Gastrocnemius medialis (tissue), 4 donors: ENCODE results near the gene LRFN2. TPM values are rescaled to one million over a fixed set of nuclear protein-coding genes. Genes with fewer than 3 reads are reported as not detected.

Experiments used
- ATAC-seq, 2 donors: fragments of 150-250 bp; one replicate each; pipeline ENCODE4 v1.9.1; 2016
- DNase-seq, 2 donors: peaks; one replicate each; pipeline ENCODE4 v3.0.0-alpha.2; 2019
- H3K27ac ChIP-seq, 4 donors: fragments of 200-600 bp; sonication (generic); 1 replicate in 1 of 4; 2 replicates in 3 of 4; pipeline ENCODE4 v1.5.1; 2016 to 2018; ENCODE audit warnings: mild to moderate bottlenecking in 2 of 4, moderate library complexity in 1 of 4
- H3K27me3 ChIP-seq, 3 donors: fragments of 200-600 bp; sonication (generic) in 2 of 3; 1 replicate in 1 of 3; 2 replicates in 2 of 3; pipeline versions ENCODE4 v1.5.1 to v1.6.0; 2016 to 2019; ENCODE audit warnings: mild to moderate bottlenecking in 1 of 3, moderate library complexity in 1 of 3
- H3K36me3 ChIP-seq, 2 donors: fragments of 200-600 bp; sonication (generic) in 1 of 2; one replicate each; pipeline ENCODE4 v1.5.1; 2017 to 2018
- H3K4me1 ChIP-seq, 2 donors: fragments of 200-600 bp; sonication (generic) in 1 of 2; one replicate each; pipeline ENCODE4 v1.5.1; 2016 to 2017; ENCODE audit warnings: mild to moderate bottlenecking in 2 of 2
- H3K4me3 ChIP-seq, 4 donors: fragments of 200-600 bp; sonication (generic) in 3 of 4; 1 replicate in 1 of 4; 2 replicates in 3 of 4; pipeline ENCODE4 v1.5.1; 2016 to 2019; ENCODE audit warnings: mild to moderate bottlenecking in 2 of 4
- H3K9me3 ChIP-seq, 3 donors: fragments of 200-600 bp; sonication (generic) in 2 of 3; 1 replicate in 1 of 3; 2 replicates in 2 of 3; pipeline ENCODE4 v1.5.1; 2016 to 2019
- POLR2A ChIP-seq, 2 donors: fragments of 450-650 bp; IDR thresholded peaks; one replicate each; pipeline ENCODE4 v1.6.1; 2017; ENCODE audit warnings: antibody characterized with exemption in 2 of 2, mild to moderate bottlenecking in 2 of 2, moderate library complexity in 2 of 2
- in situ Hi-C, 4 donors: fragments of 200-750 bp; cut with MboI; loops; one replicate each; pipeline versions ENCODE4 v1.15.0 to v1.8.0; 2017; ENCODE audit warnings: low sequenced_read_pairs in 4 of 4
- intact Hi-C: fragments of 100-400 bp; cut with DNase I; formaldehyde crosslinking; loops from one replicate; pipeline ENCODE4 v1.15.1; 2023; ENCODE audit warnings: low total_unique reads
- total RNA-seq, 4 donors: library from RNA; depleted of rRNA; stranded (reverse); fragments of >200 nt; gene quantifications; one replicate each; pipeline versions ENCODE4 v1.1.0 to v1.2.3, GENCODE V29; 2016
- TF ChIP-seq, protein P1 (sequence below), 5 experiments: fragments of 450-650 bp in 3 of 5; fragments of 200-600 bp in 2 of 5; sonication (generic) in 2 of 5; IDR thresholded peaks in 4 of 5; conservative IDR thresholded peaks in 1 of 5; 1 replicate in 4 of 5; 2 replicates in 1 of 5; pipeline ENCODE4 v1.5.1; 2016 to 2019; ENCODE audit warnings: antibody characterized with exemption in 5 of 5, mild to moderate bottlenecking in 3 of 5, moderate library complexity in 3 of 5

Gene LRFN2
- total RNA-seq, 4 donors from 2014 or later = not detected

DNA sequence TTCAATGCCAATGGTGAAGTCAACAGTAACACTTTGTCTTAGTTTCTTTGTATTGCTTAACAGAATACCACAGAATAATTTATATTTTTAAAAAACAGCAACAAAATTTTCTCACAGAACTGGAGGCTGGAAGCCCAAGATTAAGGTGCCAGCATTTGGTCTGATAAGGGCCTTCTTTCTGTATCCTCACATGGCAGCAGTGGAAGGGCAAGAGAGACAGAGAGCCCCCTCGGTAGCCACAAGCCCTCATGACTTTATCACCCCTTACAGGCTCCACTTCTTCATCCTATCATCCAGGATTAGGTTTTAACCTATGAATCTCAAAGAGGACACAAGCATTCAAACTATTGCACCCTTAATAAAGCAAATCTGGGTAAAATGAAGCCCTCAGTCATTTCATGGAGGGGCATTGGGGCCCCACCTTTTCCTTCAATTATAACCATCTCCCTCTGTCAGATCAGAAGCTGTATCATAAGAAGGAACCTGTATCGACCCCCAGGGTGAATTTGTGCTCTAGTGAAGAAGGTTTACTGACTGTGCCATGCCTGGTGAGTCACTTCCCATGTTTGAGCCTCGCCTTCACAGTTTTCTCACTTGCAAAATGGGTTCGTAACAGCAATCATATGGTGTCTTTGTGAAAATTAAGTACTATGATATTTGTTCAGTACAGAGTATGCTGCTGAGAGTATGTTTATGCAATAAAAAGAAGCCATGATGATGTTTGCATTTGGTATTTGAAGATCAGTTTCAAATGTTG is 178.2 kb downstream of the LRFN2 start:
- ATAC-seq (no peak), DNase-seq (no peak)
- Histone ChIP-seq H3K27ac (no peak overlapping the region), H3K36me3 (no peaks in the 10 kb centered on the region), H3K9me3 (no peaks in the 10 kb centered on the region), H3K27me3 (no peaks in the 10 kb centered on the region), H3K4me1 (no peaks in the 10 kb centered on the region), H3K4me3 (no peak overlapping the region)
- TF ChIP-seq POLR2A (IDR thresholded peaks at IDR 0.05) = no peak
- TF ChIP-seq, protein P1, sequence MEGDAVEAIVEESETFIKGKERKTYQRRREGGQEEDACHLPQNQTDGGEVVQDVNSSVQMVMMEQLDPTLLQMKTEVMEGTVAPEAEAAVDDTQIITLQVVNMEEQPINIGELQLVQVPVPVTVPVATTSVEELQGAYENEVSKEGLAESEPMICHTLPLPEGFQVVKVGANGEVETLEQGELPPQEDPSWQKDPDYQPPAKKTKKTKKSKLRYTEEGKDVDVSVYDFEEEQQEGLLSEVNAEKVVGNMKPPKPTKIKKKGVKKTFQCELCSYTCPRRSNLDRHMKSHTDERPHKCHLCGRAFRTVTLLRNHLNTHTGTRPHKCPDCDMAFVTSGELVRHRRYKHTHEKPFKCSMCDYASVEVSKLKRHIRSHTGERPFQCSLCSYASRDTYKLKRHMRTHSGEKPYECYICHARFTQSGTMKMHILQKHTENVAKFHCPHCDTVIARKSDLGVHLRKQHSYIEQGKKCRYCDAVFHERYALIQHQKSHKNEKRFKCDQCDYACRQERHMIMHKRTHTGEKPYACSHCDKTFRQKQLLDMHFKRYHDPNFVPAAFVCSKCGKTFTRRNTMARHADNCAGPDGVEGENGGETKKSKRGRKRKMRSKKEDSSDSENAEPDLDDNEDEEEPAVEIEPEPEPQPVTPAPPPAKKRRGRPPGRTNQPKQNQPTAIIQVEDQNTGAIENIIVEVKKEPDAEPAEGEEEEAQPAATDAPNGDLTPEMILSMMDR (IDR thresholded peaks at IDR 0.05 in 4 of 5, conservative IDR thresholded peaks at IDR 0.05 in 1 of 5) = no peak
- in situ Hi-C loops = no loop called here
- intact Hi-C loops = no loop called here

DNA sequence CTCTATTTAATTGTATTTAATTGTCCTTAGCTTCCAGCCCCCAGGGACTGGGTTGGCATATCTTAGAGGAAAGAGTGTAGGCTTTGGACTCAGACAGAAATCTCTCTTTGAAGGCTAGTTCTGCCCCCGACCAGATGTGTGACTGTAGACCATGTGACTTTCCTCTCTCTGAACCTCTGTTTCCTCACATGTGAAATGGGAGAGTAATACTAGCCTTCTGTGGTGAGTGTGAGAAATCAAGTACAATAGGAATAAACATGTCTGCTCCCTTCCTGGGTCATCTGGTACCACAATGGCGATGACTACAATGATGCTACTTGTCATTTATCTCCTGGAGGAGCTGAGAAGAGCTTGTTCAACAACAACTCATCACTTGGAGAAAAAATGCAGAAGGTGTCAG is 179.9 kb downstream of the LRFN2 start:
- DNase-seq = no peak
- no peak overlapping the region for H3K27ac ChIP-seq
- intact Hi-C loops = no loop called here
- in situ Hi-C loops = no loop called here
- no peak for TF ChIP-seq POLR2A (IDR thresholded peaks at IDR 0.05)
- TF ChIP-seq, protein P1 (IDR thresholded peaks at IDR 0.05 in 4 of 5, conservative IDR thresholded peaks at IDR 0.05 in 1 of 5) = no peak
- no peak for ATAC-seq
- H3K9me3 ChIP-seq = no peaks in the 10 kb centered on the region
- H3K36me3 ChIP-seq = no peaks in the 10 kb centered on the region
- no peaks in the 10 kb centered on the region for H3K27me3 ChIP-seq
- no peak overlapping the region for H3K4me3 ChIP-seq
- peaks cover 0 to 9% of the 10 kb centered on the region in 2 donors for H3K4me1 ChIP-seq

DNA sequence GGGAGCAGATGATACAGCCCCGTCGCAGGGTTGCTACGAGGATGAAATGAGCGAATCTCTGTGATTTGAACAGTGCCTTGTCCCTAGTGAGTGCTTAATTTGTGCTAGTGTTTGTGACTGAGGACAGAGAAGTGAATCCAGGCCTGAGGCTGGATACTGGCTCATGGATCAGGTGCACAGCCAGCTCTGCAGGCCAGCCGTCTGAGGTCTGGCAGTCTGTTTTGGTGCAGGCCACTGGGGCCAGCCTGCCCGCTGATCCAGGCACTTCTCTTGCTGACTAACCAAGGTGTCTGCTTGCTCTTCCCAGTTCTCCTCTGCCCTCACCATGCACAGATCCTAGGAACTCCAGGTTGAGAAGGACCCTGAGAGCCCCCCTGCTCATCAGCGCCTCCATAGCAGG is 181.0 kb downstream of the LRFN2 start:
- peaks cover 0 to 10% of the 10 kb centered on the region in 2 donors for H3K4me1 ChIP-seq
- intact Hi-C loops (no loop called here), in situ Hi-C loops (no loop called here)
- no peaks in the 10 kb centered on the region for H3K36me3 ChIP-seq
- H3K27ac ChIP-seq = no peak overlapping the region
- no peak for TF ChIP-seq POLR2A (IDR thresholded peaks at IDR 0.05)
- TF ChIP-seq, protein P1 (IDR thresholded peaks at IDR 0.05 in 4 of 5, conservative IDR thresholded peaks at IDR 0.05 in 1 of 5) = no peak
- DNase-seq (no peak), ATAC-seq (peak in 1 of 2 donors; percentile 31)
- H3K4me3 ChIP-seq = no peak overlapping the region
- H3K27me3 ChIP-seq = no peaks in the 10 kb centered on the region
- no peaks in the 10 kb centered on the region for H3K9me3 ChIP-seq

DNA sequence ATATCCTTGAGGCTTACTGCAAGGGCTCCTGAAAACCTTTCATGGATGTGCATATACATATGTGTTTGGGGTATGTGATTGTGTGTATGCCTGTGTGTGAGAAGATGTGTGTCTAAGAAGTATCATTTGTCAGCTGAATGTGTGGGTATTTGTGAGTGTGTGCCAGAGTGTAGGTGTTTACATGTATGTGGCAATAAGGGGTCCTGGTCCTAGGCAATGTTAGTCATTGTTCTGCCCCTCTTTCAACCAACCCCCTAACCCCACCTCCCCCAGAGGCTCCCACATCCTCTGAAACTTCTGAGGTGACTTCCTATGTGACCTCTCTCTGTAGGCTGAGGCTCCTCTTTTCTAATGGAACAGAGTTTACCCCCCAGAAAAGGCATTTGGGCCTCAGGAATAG is 186.4 kb downstream of the LRFN2 start:
- in situ Hi-C loops = no loop called here
- intact Hi-C loops = no loop called here
- no peak for TF ChIP-seq POLR2A (IDR thresholded peaks at IDR 0.05)
- TF ChIP-seq, protein P1 (IDR thresholded peaks at IDR 0.05 in 4 of 5, conservative IDR thresholded peaks at IDR 0.05 in 1 of 5) = no peak

More for the DNA sequence above, 186.4 kb downstream of the LRFN2 start:
- ATAC-seq = no peak
- H3K27me3 ChIP-seq = no peaks in the 10 kb centered on the region
- H3K27ac ChIP-seq = no peak overlapping the region
- DNase-seq = no peak
- no peaks in the 10 kb centered on the region for H3K9me3 ChIP-seq
- no peaks in the 10 kb centered on the region for H3K36me3 ChIP-seq
- H3K4me1 ChIP-seq = peaks cover 0 to 20% of the 10 kb centered on the region in 2 donors
- H3K4me3 ChIP-seq = no peak overlapping the region
